ENCODE data around the gene EGLN1. TPM values are rescaled to one million over a fixed set of nuclear protein-coding genes. Genes with fewer than 3 reads are reported as not detected.

The EGLN1 gene
- total RNA-seq, 2 donors from 2014 or later = 15.5 to 25.9 TPM

DNA sequence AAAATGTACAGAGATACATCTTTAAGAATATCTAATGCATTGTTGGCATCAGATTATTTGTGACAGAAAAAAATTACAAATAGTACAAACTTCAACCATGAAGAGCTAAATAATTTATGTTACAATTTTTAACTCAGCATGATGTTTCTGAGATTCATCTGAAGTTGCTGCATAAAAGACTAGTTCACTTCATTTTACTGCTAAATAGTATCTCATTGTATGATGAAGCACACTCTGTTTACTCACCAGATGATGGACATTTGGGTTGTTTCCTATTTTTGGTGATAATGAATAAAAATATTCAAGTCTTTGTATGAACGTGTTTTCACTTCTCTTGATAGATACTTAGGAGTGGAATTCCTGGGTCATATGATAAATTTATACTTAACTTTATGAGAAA, 20.6 kb downstream of the EGLN1 start:
- no peaks in the 10 kb centered on the region for H3K9me3 Mint-ChIP-seq
- ATAC-seq (no peak), DNase-seq (ENCODE audit: low spot score) (no peak)
- peaks cover 24 to 29% of the 10 kb centered on the region in 2 donors for H3K4me1 Mint-ChIP-seq (ENCODE audit: low read depth in 2 of 2)
- no peaks in the 10 kb centered on the region for H3K36me3 Mint-ChIP-seq
- H3K27me3 Mint-ChIP-seq = no peaks in the 10 kb centered on the region
- H3K4me3 Mint-ChIP-seq = no peak overlapping the region
- no peak overlapping the region for H3K27ac Mint-ChIP-seq

DNA sequence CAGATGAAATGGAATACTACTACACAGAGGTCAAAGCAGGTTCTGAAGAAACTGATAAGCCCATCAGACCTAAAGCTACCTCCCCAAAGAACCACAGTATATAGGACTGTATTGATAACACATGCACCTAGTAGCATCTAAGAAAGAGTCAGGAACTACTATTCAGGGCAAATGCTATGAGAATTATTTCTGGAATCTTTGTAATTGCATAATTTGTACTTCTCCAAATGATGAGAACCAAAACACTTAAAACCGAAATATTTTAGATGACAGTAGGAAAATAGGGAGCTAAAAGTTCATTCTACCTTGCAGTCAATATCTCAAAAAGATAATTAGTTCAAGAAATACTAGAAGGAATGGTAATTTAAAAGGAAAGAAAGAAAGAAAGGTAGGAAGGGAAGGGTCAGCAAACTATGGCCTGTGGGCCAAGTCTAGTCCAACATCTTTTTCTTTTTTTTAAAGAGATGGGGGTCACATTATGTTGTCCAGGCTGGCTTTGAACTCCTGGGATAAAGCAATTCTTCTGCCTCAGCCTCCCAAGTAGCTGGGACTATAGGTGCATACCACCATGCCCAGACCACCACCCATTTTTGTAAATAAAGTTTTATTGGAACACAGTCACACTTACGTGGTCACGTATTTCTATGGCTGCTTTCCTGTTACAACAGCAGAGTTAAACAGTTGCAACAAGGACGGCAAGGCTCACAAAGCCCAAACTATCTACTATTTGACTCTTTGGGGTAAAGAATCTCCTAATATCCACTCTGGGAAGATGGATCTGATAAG, 24.0 kb downstream of the EGLN1 start:
- H3K4me3 Mint-ChIP-seq = no peak overlapping the region
- H3K27ac Mint-ChIP-seq = no peak overlapping the region
- no peak for ATAC-seq
- H3K4me1 Mint-ChIP-seq (ENCODE audit: low read depth in 2 of 2) = peaks cover 30 to 48% of the 10 kb centered on the region in 2 donors
- DNase-seq (ENCODE audit: low spot score) = no peak
- no peaks in the 10 kb centered on the region for H3K36me3 Mint-ChIP-seq
- H3K9me3 Mint-ChIP-seq = no peaks in the 10 kb centered on the region
- H3K27me3 Mint-ChIP-seq = no peaks in the 10 kb centered on the region

DNA sequence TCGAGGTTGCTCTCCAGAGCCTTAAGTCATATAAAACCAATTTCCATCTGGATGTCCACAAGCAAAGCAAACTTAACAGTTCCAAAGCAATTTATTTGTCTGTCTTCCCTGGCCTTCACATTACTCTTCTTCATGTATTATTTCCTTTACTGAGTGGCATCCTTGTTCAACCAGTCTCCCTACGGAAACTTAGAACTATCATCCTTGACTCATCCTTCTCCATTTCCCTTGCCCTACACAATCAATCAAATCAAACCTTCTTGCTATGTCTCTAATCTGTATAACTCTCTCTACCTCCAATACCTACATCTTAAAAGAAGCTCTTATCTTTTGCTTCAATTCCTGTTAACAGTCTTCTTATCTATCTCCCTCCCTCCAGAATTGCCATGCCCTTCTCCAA, 25.4 kb downstream of the EGLN1 start:
- no peak for ATAC-seq
- Mint-ChIP-seq H3K27ac (no peak overlapping the region), H3K27me3 (no peaks in the 10 kb centered on the region), H3K36me3 (no peaks in the 10 kb centered on the region), H3K4me1 (ENCODE audit: low read depth in 2 of 2) (peaks cover 33 to 53% of the 10 kb centered on the region in 2 donors), H3K9me3 (no peaks in the 10 kb centered on the region), H3K4me3 (no peak overlapping the region)
- DNase-seq (ENCODE audit: low spot score) = no peak

DNA sequence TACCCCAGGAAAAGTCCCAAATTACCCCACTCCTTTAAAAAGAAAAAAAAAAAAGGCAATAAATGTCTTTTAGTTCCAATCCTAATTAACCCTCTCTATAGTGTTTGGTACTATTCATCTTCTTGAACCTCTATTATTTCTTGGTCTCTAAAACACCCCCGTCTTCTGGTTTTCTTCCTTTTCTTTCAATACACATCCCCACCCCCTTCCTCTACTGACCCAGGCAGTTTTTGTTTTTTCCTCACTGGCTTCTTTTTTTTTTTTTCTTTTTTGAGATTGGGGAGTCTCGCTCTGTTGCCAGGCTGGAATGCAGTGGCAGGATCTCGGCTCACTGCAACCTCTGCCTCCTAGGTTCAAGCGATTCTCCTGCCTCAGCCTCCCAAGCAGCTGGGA, 26.1 kb downstream of the EGLN1 start:
- ATAC-seq = no peak
- Mint-ChIP-seq H3K36me3 (no peaks in the 10 kb centered on the region), H3K27ac (no peak overlapping the region), H3K27me3 (no peaks in the 10 kb centered on the region), H3K9me3 (no peaks in the 10 kb centered on the region), H3K4me3 (no peak overlapping the region), H3K4me1 (ENCODE audit: low read depth in 2 of 2) (peaks cover 34 to 56% of the 10 kb centered on the region in 2 donors)
- no peak for DNase-seq (ENCODE audit: low spot score)

DNA sequence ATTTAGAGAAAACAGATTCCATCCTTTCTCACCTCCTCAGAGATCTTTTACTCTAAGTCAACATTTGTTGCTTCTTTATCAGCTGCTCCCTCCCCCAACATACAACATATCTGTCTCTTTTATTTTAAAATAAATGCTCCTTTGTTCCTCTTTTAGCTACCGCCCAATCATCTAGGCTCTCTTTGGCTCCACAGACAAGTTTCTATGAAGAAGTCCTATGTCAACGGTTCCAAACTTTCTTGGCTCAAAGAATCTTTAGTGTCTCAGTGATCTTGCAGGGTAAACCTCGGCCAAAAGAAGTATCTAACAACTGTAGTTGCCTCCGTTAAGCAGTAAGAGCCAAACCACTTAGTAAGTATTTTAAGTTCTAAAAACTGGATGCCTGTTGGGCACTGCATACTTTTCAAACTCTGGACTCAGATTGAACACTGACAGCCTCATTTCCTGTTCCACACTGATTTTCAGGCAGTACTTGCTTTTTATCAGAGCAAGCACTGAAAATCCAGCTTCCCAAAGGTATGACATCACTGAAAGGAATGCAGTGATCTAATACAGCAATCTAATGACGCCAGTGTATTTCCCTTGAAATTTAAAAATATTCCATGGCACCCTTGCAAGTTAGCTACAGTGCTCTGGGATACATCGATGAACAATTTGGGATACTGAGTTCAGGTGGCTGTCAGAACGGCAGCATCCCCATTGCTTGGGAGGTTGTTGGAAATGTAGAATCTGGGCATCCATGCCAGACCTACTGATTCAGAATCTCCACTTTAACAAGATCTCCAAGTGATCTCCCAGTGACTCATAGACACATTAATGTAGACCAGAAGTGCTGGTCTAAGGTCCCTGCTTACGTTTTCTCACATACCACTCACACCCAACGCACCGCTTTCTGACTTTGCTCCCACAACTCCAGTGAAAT, 26.8 kb downstream of the EGLN1 start:
- Mint-ChIP-seq H3K27me3 (no peaks in the 10 kb centered on the region), H3K9me3 (no peaks in the 10 kb centered on the region), H3K4me1 (ENCODE audit: low read depth in 2 of 2) (peaks cover 38 to 63% of the 10 kb centered on the region in 2 donors), H3K27ac (no peak overlapping the region), H3K4me3 (no peak overlapping the region), H3K36me3 (no peaks in the 10 kb centered on the region)
- ATAC-seq (no peak), DNase-seq (ENCODE audit: low spot score) (no peak)

DNA sequence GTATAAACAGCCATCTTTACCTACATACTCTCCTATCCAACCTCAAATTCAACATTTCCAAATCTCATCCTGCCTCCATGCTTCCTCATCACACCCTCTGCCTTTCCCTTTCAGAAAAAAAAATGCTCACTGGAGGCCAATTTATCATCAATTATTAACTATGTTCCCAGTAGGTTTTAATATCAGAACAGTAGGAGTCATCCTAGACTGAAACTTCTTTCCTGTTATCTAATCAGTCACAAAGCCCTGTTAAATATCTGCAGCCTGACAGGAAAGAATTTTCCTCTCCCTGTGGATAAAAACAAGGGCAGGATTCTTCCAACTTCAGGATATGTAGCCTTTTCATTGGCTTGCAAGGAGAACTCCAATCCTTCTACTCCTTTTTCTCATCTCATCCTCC, 28.4 kb downstream of the EGLN1 start:
- Mint-ChIP-seq H3K27ac (no peak overlapping the region), H3K27me3 (no peaks in the 10 kb centered on the region), H3K9me3 (no peaks in the 10 kb centered on the region), H3K36me3 (no peaks in the 10 kb centered on the region), H3K4me1 (ENCODE audit: low read depth in 2 of 2) (peaks cover 38 to 66% of the 10 kb centered on the region in 2 donors), H3K4me3 (no peak overlapping the region)
- DNase-seq (ENCODE audit: low spot score) = no peak
- ATAC-seq = no peak

DNA sequence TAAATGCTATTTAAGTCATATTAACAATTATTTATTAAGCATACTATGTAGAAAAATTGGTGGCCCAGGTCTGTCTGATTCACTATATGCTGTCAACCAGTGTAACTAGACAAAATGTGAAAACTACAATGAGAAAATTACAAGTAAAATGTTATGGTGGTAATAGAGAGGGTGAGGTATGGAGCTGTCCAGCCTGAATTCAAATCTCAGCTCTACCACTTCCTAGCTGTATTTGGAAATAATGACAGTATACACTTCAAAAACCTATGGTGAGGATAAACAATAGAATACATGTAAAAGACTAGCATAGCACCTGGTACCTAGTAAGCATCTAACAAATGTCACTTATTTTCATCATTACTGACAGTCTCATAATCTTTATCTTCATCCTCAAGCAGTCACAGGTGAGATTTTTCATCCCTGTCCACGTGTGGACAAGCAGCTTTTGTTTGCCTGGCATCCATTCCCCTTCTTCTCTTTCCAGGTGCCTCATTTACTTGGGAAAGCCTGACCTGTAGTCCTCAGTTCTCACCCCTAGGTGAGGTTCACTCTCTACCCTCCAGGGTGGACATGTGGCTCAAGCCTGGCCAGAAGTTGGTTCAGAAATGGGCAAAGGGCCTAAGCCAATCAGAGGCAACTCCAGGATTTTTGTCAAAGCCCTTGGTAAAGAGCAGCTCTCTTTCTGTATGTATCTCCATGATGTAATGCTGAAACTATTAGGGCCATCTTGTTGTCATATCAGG, 29.5 kb downstream of the EGLN1 start:
- H3K36me3 Mint-ChIP-seq = no peaks in the 10 kb centered on the region
- DNase-seq (ENCODE audit: low spot score) (no peak), ATAC-seq (no peak)
- H3K27ac Mint-ChIP-seq = no peak overlapping the region
- H3K27me3 Mint-ChIP-seq = no peaks in the 10 kb centered on the region
- H3K4me1 Mint-ChIP-seq (ENCODE audit: low read depth in 2 of 2) = peaks cover 45 to 68% of the 10 kb centered on the region in 2 donors
- H3K4me3 Mint-ChIP-seq = no peak overlapping the region
- H3K9me3 Mint-ChIP-seq = no peaks in the 10 kb centered on the region

DNA sequence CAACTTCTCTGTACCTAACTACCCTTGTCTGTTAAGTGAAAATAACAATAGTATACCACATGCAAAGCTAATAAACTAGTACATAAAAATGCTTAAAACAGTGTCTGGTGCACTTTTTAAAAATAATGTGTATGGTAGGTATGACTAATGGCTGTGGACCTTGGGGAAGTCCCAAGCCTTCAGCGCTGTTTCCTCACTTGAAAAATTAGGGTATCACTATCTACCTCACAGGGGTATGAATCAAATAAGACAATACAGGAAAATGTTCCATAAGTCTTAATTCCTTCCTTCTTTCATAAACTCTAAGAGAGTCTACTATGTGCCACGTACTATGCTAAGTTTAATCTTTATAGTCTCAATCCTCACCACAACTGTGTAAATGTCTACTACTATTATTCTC, 32.0 kb downstream of the EGLN1 start:
- Mint-ChIP-seq H3K27ac (peak overlapping the region; percentile 19 to 64), H3K9me3 (no peaks in the 10 kb centered on the region), H3K36me3 (no peaks in the 10 kb centered on the region), H3K4me1 (ENCODE audit: low read depth in 2 of 2) (peaks cover 33 to 51% of the 10 kb centered on the region in 2 donors), H3K27me3 (no peaks in the 10 kb centered on the region), H3K4me3 (peak overlapping the region; percentile 16)
- ATAC-seq = peak; percentile 68 to 70
- no peak for DNase-seq (ENCODE audit: low spot score)

DNA sequence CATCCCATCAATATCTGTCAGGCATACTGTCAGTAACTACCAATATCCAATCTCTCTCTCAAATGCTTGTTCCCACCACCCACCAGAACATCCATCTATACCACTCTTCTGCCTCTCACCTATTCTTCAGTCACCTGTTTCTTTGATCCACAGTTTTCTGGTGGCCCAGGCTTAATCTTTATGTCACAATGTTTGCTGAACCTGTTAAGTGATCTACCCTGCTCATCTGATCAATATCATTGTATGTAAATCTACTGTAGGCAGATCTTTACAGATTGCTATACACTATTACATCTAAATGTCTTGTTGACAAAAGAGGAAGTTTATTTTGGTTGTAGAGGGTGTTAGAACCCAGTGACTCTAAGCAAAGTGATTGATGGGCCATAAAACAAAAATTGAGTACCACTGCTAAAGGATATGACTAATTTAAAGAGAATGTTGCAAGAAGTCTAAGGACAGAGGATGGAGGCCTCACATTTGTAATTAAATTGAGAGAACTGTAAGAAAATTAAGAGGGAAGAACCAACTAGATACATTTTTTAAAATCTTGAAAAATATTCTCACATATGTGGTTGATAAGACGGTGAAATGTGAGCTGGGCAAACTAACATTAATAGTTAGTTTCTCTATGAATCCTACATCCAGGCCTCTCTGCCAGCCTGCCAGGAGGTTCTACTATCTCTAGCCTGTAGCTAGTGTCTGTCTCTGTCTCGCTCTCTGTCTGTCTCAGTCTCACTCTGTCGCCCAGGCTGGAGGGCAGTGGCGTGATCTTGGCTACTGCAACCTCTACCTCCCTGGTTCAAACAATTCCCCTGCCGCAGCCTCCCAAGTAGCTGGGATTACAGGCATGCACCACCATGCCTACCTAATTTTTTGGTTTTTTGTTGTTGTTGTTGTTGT, 34.1 kb downstream of the EGLN1 start:
- H3K4me1 Mint-ChIP-seq (ENCODE audit: low read depth in 2 of 2) = peaks cover 26 to 40% of the 10 kb centered on the region in 2 donors
- H3K27me3 Mint-ChIP-seq = no peaks in the 10 kb centered on the region
- no peaks in the 10 kb centered on the region for H3K9me3 Mint-ChIP-seq
- H3K36me3 Mint-ChIP-seq = no peaks in the 10 kb centered on the region
- peak overlapping the region; percentile 51 for H3K4me3 Mint-ChIP-seq
- ATAC-seq = peak; percentile 85 to 86
- DNase-seq (ENCODE audit: low spot score) = no peak
- peak overlapping the region; percentile 60 to 72 for H3K27ac Mint-ChIP-seq

DNA sequence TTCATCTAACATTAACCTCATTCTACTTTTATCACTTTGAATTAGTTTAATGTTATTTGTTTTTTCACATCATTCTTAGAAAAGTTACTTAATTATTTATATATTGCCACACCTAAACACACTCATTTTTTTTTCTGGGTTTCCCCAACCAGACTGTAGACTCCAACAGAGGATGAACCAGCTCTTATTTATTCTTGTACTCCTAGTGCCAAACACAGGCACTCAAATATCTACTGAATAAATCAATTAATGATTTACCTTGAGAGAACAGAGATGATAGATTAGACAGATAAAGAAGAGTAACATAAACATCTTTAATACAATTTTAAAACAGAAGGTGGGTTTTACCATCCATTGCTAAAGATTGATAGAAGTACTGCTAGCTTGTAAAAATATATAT, 35.6 kb downstream of the EGLN1 start:
- Mint-ChIP-seq H3K27me3 (no peaks in the 10 kb centered on the region), H3K27ac (no peak overlapping the region), H3K36me3 (no peaks in the 10 kb centered on the region), H3K9me3 (no peaks in the 10 kb centered on the region), H3K4me1 (ENCODE audit: low read depth in 2 of 2) (peaks cover 23 to 39% of the 10 kb centered on the region in 2 donors), H3K4me3 (no peak overlapping the region)
- no peak for ATAC-seq
- no peak for DNase-seq (ENCODE audit: low spot score)

DNA sequence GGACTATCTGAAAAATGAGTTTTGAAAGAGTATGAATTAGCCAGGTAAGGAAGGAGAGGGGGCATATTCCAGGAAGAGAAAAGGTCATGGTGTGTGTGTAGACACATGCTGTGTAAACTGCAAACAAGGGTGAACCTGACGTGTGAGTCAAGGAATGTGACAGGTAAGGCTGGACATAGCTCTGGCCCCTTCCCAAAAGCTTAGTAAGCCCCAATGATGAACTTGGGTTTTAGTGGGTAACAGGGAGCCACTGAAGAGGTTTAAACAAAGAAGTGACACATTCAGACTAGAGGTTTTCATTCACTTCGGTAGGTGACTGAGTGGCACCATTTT, 36.7 kb downstream of the EGLN1 start:
- H3K27ac Mint-ChIP-seq = no peak overlapping the region
- ATAC-seq (no peak), DNase-seq (ENCODE audit: low spot score) (no peak)
- H3K27me3 Mint-ChIP-seq = no peaks in the 10 kb centered on the region
- H3K4me3 Mint-ChIP-seq = no peak overlapping the region
- no peaks in the 10 kb centered on the region for H3K36me3 Mint-ChIP-seq
- no peaks in the 10 kb centered on the region for H3K9me3 Mint-ChIP-seq
- peaks cover 18 to 30% of the 10 kb centered on the region in 2 donors for H3K4me1 Mint-ChIP-seq (ENCODE audit: low read depth in 2 of 2)

DNA sequence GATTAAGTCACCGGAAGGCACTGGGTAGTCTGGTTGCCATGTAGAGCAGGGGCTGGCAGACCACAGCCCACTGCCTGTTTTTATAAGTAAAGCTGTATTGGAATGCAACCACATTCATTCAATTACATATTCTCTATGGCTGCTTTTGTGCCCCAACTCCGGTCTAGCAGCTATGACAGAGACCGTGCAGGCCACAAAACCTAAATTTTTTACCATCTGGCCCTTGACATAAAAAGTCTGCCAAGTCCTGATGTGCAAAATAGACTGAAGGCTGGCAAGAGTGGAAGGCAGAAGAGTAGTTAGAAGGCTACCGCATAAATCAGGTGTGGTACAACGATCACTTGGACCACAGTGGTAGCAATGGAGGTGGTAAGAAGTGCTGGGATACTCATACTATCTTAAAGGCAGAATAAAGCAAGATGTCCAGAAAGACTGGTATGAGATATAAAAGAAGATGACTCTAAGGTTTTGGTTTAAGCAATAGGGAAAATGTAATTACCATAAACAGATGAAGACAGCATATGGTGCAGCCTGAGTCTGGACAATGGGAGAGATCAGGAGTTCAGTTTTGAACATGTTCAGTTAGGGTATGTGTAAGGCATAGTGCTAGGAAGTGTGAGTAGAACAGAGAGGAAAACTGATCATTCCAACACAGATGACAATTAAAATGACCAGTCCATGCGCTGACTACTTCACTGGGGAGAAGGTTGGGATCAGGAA, 37.2 kb downstream of the EGLN1 start:
- peaks cover 14 to 26% of the 10 kb centered on the region in 2 donors for H3K4me1 Mint-ChIP-seq (ENCODE audit: low read depth in 2 of 2)
- H3K9me3 Mint-ChIP-seq = no peaks in the 10 kb centered on the region
- no peaks in the 10 kb centered on the region for H3K27me3 Mint-ChIP-seq
- H3K4me3 Mint-ChIP-seq = no peak overlapping the region
- DNase-seq (ENCODE audit: low spot score) (no peak), ATAC-seq (no peak)
- H3K36me3 Mint-ChIP-seq = no peaks in the 10 kb centered on the region
- H3K27ac Mint-ChIP-seq = no peak overlapping the region
